ENCODE results near the gene GNAZ. TPM values are rescaled to one million over a fixed set of nuclear protein-coding genes. Genes with fewer than 3 reads are reported as not detected.

Gene GNAZ
- total and polyA plus RNA-seq, 2 of the 8 experiments (the other 6 are each of a cell fraction or from before 2014, with no cell fraction given): 6.6 to 9.6 TPM

GRCh38 chr22:23094695-23095681 lies 24.7 kb downstream of the GNAZ start (continued):
- no peak for TF ChIP-seq EGR1 (IDR thresholded peaks at IDR 0.05; ENCODE audit: borderline replicate concordance, low read depth, low read length)
- TF ChIP-seq, protein P1, sequence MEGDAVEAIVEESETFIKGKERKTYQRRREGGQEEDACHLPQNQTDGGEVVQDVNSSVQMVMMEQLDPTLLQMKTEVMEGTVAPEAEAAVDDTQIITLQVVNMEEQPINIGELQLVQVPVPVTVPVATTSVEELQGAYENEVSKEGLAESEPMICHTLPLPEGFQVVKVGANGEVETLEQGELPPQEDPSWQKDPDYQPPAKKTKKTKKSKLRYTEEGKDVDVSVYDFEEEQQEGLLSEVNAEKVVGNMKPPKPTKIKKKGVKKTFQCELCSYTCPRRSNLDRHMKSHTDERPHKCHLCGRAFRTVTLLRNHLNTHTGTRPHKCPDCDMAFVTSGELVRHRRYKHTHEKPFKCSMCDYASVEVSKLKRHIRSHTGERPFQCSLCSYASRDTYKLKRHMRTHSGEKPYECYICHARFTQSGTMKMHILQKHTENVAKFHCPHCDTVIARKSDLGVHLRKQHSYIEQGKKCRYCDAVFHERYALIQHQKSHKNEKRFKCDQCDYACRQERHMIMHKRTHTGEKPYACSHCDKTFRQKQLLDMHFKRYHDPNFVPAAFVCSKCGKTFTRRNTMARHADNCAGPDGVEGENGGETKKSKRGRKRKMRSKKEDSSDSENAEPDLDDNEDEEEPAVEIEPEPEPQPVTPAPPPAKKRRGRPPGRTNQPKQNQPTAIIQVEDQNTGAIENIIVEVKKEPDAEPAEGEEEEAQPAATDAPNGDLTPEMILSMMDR (IDR thresholded peaks at IDR 0.05; ENCODE audit: control extremely low read depth in 1 of 3, insufficient read depth in 1 of 3, low read depth in 1 of 3, low read length in 3 of 3): peak; percentile 15 to 21 (median 19); a peak in 3 of 4 replicates
- TF ChIP-seq RAD21 (IDR thresholded peaks at IDR 0.05 in 1 of 2, conservative IDR thresholded peaks at IDR 0.05 in 1 of 2; ENCODE audit: low read depth in 2 of 2, low read length in 2 of 2): 0 out of 4 replicates have a peak, but pooled peaks of 1 of the 2 experiments have one; percentile 2
- TF ChIP-seq CHD7 (IDR thresholded peaks at IDR 0.05; ENCODE audit: insufficient replicate concordance, low read length): no peak
